Endothelial cell (in vitro differentiated cells): ENCODE measurements around the gene PMM2. TPM values are rescaled to one million over a fixed set of nuclear protein-coding genes. Genes with fewer than 3 reads are reported as not detected.
"Not testable (repeated sequence)": the region's sequence is repeated elsewhere in the genome, so short reads cannot be mapped to it uniquely, and the experiment has no call there.

ENCODE experiments used
- DNase-seq: peaks from one replicate; pipeline ENCODE4 v3.0.0; 2021; ENCODE audit warnings: low spot score
- H3K27ac Mint-ChIP-seq: one replicate; pipeline ENCODE4 v1.8.0; 2021; ENCODE audit warnings: mixed read lengths, inconsistent platforms; ENCODE audit not compliant: unreplicated experiment
- H3K27me3 Mint-ChIP-seq: one replicate; pipeline ENCODE4 v1.8.0; 2021; ENCODE audit warnings: mild to moderate bottlenecking, moderate library complexity, mixed read lengths, inconsistent platforms; ENCODE audit not compliant: unreplicated experiment
- H3K36me3 Mint-ChIP-seq: one replicate; pipeline ENCODE4 v1.8.0; 2021; ENCODE audit warnings: mild to moderate bottlenecking, low read depth, mixed read lengths, inconsistent platforms; ENCODE audit not compliant: unreplicated experiment
- H3K4me1 Mint-ChIP-seq: one replicate; pipeline ENCODE4 v1.8.0; 2021; ENCODE audit warnings: mild to moderate bottlenecking, mixed read lengths, inconsistent platforms; ENCODE audit not compliant: unreplicated experiment
- H3K4me3 Mint-ChIP-seq: one replicate; pipeline ENCODE4 v1.8.0; 2021; ENCODE audit warnings: mild to moderate bottlenecking, mixed read lengths, inconsistent platforms; ENCODE audit not compliant: unreplicated experiment
- H3K9me3 Mint-ChIP-seq: one replicate; pipeline ENCODE4 v1.8.0; 2021; ENCODE audit warnings: mixed read lengths, inconsistent platforms; ENCODE audit not compliant: unreplicated experiment
- total RNA-seq: library from RNA; stranded (reverse); fragmentation: NEBNext Ultra II Directional; extraction: Animal tissue kit (Norgen Biotek cat#: 25700); gene quantifications from one replicate; pipeline ENCODE4 v1.2.1, GENCODE V29; 2021; ENCODE audit not compliant: unreplicated experiment
- TF ChIP-seq, protein P1 (sequence below): fragments of 200-600 bp; sonication (generic); IDR thresholded peaks from one replicate; pipeline ENCODE4 v1.5.0; 2021; ENCODE audit warnings: antibody characterized with exemption; ENCODE audit not compliant: unreplicated experiment

The PMM2 gene
- total RNA-seq, 1 donor from 2014 or later, result 19.3 TPM

DNA sequence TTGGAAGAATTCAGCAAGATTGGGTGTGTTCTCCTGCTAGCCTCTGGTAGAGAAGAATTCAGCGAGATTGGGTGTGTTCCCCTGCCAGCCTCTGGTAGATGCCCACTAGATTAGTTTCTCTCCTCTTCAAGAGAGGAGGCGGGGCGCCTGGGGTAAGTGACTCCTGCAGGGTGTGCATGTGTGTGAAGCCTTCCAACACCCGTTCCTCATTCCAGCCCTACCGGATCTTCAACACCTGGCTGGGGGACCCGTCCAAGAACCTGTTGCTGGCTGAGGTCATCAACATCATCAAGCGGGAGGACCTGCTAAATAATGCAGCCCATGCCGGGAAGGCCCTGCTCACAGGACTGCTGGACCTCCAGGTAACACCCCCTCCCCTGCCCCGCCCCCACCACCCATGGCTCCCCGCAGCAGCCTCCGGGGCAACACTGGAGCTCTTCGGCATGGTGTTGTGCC, 21.5 kb upstream of the PMM2 start:
- TF ChIP-seq, protein P1, sequence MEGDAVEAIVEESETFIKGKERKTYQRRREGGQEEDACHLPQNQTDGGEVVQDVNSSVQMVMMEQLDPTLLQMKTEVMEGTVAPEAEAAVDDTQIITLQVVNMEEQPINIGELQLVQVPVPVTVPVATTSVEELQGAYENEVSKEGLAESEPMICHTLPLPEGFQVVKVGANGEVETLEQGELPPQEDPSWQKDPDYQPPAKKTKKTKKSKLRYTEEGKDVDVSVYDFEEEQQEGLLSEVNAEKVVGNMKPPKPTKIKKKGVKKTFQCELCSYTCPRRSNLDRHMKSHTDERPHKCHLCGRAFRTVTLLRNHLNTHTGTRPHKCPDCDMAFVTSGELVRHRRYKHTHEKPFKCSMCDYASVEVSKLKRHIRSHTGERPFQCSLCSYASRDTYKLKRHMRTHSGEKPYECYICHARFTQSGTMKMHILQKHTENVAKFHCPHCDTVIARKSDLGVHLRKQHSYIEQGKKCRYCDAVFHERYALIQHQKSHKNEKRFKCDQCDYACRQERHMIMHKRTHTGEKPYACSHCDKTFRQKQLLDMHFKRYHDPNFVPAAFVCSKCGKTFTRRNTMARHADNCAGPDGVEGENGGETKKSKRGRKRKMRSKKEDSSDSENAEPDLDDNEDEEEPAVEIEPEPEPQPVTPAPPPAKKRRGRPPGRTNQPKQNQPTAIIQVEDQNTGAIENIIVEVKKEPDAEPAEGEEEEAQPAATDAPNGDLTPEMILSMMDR, result no peak
- no peak for DNase-seq
- no peaks in the 10 kb centered on the region for H3K4me1 Mint-ChIP-seq
- no peak overlapping the region for H3K27ac Mint-ChIP-seq
- no peaks in the 10 kb centered on the region for H3K36me3 Mint-ChIP-seq
- H3K27me3 Mint-ChIP-seq, result peaks cover 4% of the 10 kb centered on the region
- no peak overlapping the region for H3K4me3 Mint-ChIP-seq
- H3K9me3 Mint-ChIP-seq, result no peaks in the 10 kb centered on the region

DNA sequence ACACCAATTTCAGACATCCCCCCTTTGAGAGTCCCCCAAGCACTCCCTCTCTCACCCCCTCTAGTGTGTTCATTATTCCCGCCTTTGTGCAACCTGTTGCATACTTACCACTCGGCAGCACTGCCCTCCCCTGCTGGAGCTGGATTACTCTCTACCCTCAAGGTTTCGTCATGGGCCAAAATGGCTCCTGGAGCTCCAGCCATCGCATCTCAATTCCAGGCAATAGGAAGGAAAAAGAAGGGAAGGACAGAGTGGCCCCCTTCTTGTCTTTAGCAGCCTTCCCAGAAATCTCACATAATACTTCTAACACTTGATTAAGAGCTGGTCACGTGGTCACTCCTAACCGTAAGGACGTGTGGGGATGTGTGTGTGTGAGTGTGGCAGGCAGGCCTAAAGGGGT, 20.4 kb upstream of the PMM2 start:
- TF ChIP-seq, protein P1, result no peak
- Mint-ChIP-seq H3K36me3 (no peaks in the 10 kb centered on the region), H3K27ac (no peak overlapping the region), H3K9me3 (no peaks in the 10 kb centered on the region), H3K4me3 (no peak overlapping the region), H3K4me1 (no peaks in the 10 kb centered on the region), H3K27me3 (peaks cover 4% of the 10 kb centered on the region)
- DNase-seq, result no peak

DNA sequence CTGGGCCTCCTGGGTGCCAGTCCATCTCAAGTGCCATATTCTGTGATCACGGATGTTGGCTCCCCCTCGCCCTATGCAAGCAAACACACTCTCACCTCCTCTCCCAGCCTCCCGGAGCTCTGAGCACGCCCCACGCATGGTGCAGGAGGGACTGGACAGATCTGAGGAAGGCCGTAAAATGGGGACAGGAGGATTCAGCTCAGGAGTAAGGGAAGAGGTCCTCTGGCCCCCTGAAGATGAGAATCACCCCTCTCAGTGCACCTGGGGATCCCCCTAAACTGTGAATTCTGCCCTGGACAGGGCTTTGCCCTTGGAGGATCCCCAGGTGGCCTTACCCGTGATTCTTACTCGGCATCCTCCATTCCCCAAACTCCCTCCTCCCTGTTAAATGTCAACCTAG, 15.8 kb upstream of the PMM2 start:
- no peaks in the 10 kb centered on the region for H3K36me3 Mint-ChIP-seq
- H3K9me3 Mint-ChIP-seq, result no peaks in the 10 kb centered on the region
- DNase-seq, result no peak
- peaks cover 7% of the 10 kb centered on the region for H3K4me1 Mint-ChIP-seq
- TF ChIP-seq, protein P1, result no peak
- no peak overlapping the region for H3K27ac Mint-ChIP-seq
- no peak overlapping the region for H3K4me3 Mint-ChIP-seq
- H3K27me3 Mint-ChIP-seq, result peaks cover 10% of the 10 kb centered on the region

DNA sequence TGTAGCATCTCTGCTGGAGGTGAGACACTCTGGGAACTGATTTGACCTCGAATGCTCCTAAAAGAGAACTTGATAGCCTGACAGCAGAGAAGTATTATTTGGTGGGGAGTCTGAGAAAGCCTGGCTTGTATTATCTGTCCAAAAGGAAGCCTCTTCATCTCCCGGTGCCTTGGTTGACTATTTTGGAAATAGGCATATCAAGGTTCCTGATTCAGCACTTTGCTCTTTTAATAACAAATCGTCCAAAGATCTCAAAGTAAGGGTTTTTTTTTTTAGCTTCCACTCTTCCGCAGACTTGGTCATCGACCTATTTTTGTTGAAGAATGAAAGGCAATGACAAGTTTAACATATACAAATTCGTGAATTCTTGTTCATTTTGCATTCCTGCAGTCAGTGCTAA, 15.0 kb upstream of the PMM2 start:
- H3K27ac Mint-ChIP-seq, result no peak overlapping the region
- TF ChIP-seq, protein P1, result no peak

DNA sequence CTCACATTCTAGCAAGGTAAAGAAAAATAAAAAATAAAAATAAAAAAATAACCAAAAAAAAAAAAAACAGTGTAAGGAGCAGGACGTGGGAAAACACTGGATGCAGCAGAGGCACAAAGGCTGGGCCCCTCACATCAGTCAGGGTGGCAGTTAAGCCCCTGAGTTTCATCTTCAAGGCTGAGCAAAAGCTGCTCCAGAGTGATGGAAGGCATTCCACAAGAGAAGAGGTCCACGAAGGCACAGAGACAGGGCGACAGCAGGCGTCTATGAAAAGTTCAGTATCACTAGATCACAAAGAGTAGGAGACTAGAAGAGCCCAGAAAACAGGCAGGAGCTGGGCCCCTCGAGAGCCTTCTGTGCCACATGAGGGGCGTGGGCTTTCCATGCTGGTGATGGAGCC, 12.2 kb upstream of the PMM2 start:
- H3K27me3 Mint-ChIP-seq, result peaks cover 6% of the 10 kb centered on the region
- H3K36me3 Mint-ChIP-seq, result no peaks in the 10 kb centered on the region
- no peak overlapping the region for H3K4me3 Mint-ChIP-seq
- H3K4me1 Mint-ChIP-seq, result peaks cover 7% of the 10 kb centered on the region
- no peak overlapping the region for H3K27ac Mint-ChIP-seq
- no peak for DNase-seq
- H3K9me3 Mint-ChIP-seq, result no peaks in the 10 kb centered on the region
- TF ChIP-seq, protein P1, result no peak

More for the DNA sequence above, 15.0 kb upstream of the PMM2 start:
- H3K4me1 Mint-ChIP-seq, result peaks cover 7% of the 10 kb centered on the region
- DNase-seq, result no peak
- H3K4me3 Mint-ChIP-seq, result no peak overlapping the region
- no peaks in the 10 kb centered on the region for H3K9me3 Mint-ChIP-seq
- no peaks in the 10 kb centered on the region for H3K36me3 Mint-ChIP-seq
- H3K27me3 Mint-ChIP-seq, result peaks cover 10% of the 10 kb centered on the region

DNA sequence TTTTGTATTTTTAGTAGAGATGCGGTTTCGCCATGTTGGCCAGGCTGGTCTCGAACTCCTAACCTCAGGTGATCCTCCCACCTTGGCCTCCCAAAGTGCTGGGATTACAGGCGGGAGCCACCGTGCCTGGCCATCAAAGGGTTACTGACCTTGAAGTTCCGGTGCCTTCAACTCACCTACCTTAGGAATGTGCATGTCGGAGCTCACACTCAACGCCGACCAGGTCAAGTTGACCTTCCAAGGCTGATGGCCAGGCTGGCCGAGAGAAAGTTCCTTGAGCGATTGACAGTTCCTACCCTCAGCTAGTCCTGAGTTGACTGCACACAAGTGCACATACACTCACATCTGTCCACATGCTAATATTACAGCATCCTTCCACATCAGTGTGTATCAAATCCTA, 11.3 kb upstream of the PMM2 start:
- not testable (repeated sequence) for H3K4me1 Mint-ChIP-seq, H3K4me3 Mint-ChIP-seq, H3K36me3 Mint-ChIP-seq, H3K9me3 Mint-ChIP-seq, H3K27ac Mint-ChIP-seq, H3K27me3 Mint-ChIP-seq, DNase-seq
